ENCODE results near the gene MAD2L2.

Gene MAD2L2

DNA sequence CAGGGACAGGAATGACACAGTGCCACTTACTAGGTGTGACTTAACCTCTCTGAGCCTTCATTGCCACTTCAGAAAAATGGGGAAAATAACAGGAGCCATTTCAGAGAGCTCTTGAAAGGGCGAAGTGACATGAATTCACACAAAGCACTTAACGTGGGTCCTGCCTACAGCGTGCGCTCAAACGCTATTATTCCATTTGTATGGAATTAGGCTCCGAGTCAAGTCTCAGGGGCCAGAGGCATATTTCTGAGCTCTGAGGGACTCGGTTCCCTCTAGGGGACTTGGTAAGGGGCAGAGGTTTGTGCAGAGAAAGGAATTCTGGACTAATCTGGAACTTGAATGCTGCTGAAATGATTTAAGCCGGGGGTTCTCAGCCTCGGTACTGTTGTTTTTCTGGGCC, 24.6 kb upstream of the MAD2L2 start:
- H3K79me1 ChIP-seq (ENCODE audit: low read depth, low read length): peaks cover 6% of the 10 kb centered on the region
- H3K9me3 ChIP-seq (replicated peaks in 1 of 2; ENCODE audit: control insufficient read depth in 2 of 2, insufficient read depth in 1 of 2, low read depth in 1 of 2, low read length in 2 of 2): peaks cover 0 to 6% of the 10 kb centered on the region in 2 donors
- peak overlapping the region; percentile 66 for H2BK15ac ChIP-seq (ENCODE audit: low read length)
- peak overlapping the region; percentile 16 for H2BK5ac ChIP-seq (ENCODE audit: low read length)
- no peak overlapping the region for H2AFZ ChIP-seq (ENCODE audit: low read length)
- H2AK5ac ChIP-seq (ENCODE audit: low read depth, low read length): peak overlapping the region; percentile 98
- no CpG with 5 or more reads among the region's 9 CpGs for WGBS, 2 donors (ENCODE audit: extremely low coverage in 2 of 2, insufficient read length in 2 of 2, insufficient replicate concordance in 1 of 2)
- peaks cover 10 to 50% of the 10 kb centered on the region in 2 donors for H3K36me3 ChIP-seq (replicated peaks in 1 of 2; ENCODE audit: control insufficient read depth in 2 of 2, insufficient read depth in 2 of 2, low read length in 2 of 2)
- H3K4me3 ChIP-seq (ENCODE audit: low read length in 2 of 2): no peak overlapping the region
- peak overlapping the region; percentile 76 for H3K23ac ChIP-seq (ENCODE audit: low read depth, low read length, poor library complexity)
- peaks cover 0 to 3% (median 0%) of the 10 kb centered on the region in 3 experiments for H3K27me3 ChIP-seq (ENCODE audit: control insufficient read depth in 3 of 3, insufficient read depth in 3 of 3, low read depth in 1 of 3, low read length in 3 of 3)
- no peak overlapping the region for H3K4me2 ChIP-seq (ENCODE audit: insufficient read depth, low read length, poor library complexity, severe bottlenecking)
- H4K91ac ChIP-seq (ENCODE audit: low read depth, low read length, poor library complexity): no peak overlapping the region
- H3K18ac ChIP-seq (ENCODE audit: low read length): peak overlapping the region; percentile 70
- no peak overlapping the region for H2BK120ac ChIP-seq (ENCODE audit: low read depth, low read length)
- no peak overlapping the region for H2BK12ac ChIP-seq (ENCODE audit: low read length)
- no peak overlapping the region for H4K8ac ChIP-seq (ENCODE audit: low read depth, low read length)
- H3K27ac ChIP-seq (replicated peaks; ENCODE audit: low read length): no peak overlapping the region
- H3K4ac ChIP-seq (ENCODE audit: low read length): no peak overlapping the region
- no peak overlapping the region for H3K14ac ChIP-seq (ENCODE audit: low read length)
- no peak overlapping the region for H3K9ac ChIP-seq (ENCODE audit: low read depth, low read length, poor library complexity)
- H3K4me1 ChIP-seq (ENCODE audit: control insufficient read depth in 2 of 2, insufficient read depth in 1 of 2, low read depth in 1 of 2, low read length in 2 of 2): peaks cover 42 to 48% of the 10 kb centered on the region in 2 donors
- DNase-seq (ENCODE audit: low spot score): no peak

DNA sequence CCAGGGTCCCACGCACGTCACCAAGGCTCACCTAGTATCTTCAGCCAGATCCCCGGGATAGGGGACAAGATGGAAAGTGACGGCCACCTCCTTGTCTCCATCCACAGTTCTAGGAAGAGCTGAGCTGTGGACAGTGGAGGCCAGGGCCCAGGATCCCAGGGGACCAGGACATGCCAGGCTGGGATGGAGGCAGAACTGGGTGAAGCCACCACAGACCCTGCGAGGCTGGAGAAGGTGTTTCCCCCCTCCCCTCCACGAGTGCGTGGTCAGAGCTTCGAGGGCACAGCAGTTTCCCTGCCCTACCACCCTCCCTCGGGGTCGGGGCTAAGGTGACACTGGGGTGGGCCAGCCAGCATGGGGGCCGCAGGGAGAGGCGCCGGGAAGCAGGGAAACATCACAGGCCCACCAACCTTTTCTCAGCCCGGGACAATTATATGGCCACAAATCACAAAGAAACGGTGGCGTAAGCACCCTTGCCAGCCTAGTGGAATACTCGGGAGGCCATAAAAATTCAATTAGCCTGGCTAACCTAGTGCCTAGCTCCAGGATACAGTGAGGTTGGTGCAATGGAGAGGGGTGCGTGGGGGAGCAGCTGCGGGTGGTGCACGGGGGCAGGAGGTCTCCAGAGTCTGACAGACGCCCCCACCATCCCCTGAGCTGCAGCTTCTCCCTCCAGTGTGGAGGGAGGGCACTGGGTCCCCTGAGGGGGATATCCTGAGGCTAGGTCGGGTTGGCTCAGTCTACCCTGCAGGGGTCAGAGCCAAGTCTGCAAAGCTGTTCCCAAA, 23.9 kb upstream of the MAD2L2 start:
- Histone ChIP-seq H3K9me3 (replicated peaks in 1 of 2; ENCODE audit: control insufficient read depth in 2 of 2, insufficient read depth in 1 of 2, low read depth in 1 of 2, low read length in 2 of 2) (peaks cover 0 to 6% of the 10 kb centered on the region in 2 donors), H2AK5ac (ENCODE audit: low read depth, low read length) (peak overlapping the region; percentile 98), H3K14ac (ENCODE audit: low read length) (peak overlapping the region; percentile 39), H3K4ac (ENCODE audit: low read length) (peak overlapping the region; percentile 96), H3K18ac (ENCODE audit: low read length) (peak overlapping the region; percentile 78), H3K9ac (ENCODE audit: low read depth, low read length, poor library complexity) (peak overlapping the region; percentile 37), H3K27ac (replicated peaks; ENCODE audit: low read length) (peak overlapping the region; percentile 8), H2AFZ (ENCODE audit: low read length) (no peak overlapping the region), H2BK5ac (ENCODE audit: low read length) (peak overlapping the region; percentile 16), H3K4me2 (ENCODE audit: insufficient read depth, low read length, poor library complexity, severe bottlenecking) (peak overlapping the region; percentile 15), H3K36me3 (replicated peaks in 1 of 2; ENCODE audit: control insufficient read depth in 2 of 2, insufficient read depth in 2 of 2, low read length in 2 of 2) (peaks cover 10 to 44% of the 10 kb centered on the region in 2 donors), H3K4me3 (ENCODE audit: low read length in 2 of 2) (no peak overlapping the region), H4K91ac (ENCODE audit: low read depth, low read length, poor library complexity) (peak overlapping the region; percentile 61), H4K8ac (ENCODE audit: low read depth, low read length) (no peak overlapping the region), H3K79me1 (ENCODE audit: low read depth, low read length) (peaks cover 6% of the 10 kb centered on the region), H2BK15ac (ENCODE audit: low read length) (peak overlapping the region; percentile 66), H2BK12ac (ENCODE audit: low read length) (peak overlapping the region; percentile 98), H2BK120ac (ENCODE audit: low read depth, low read length) (peak overlapping the region; percentile 49), H3K4me1 (ENCODE audit: control insufficient read depth in 2 of 2, insufficient read depth in 1 of 2, low read depth in 1 of 2, low read length in 2 of 2) (peaks cover 44 to 50% of the 10 kb centered on the region in 2 donors), H3K27me3 (ENCODE audit: control insufficient read depth in 3 of 3, insufficient read depth in 3 of 3, low read depth in 1 of 3, low read length in 3 of 3) (peaks cover 0 to 3% (median 0%) of the 10 kb centered on the region in 3 experiments), H3K23ac (ENCODE audit: low read depth, low read length, poor library complexity) (peak overlapping the region; percentile 76)
- no CpG with 5 or more reads among the region's 22 CpGs for WGBS, 2 donors (ENCODE audit: extremely low coverage in 2 of 2, insufficient read length in 2 of 2, insufficient replicate concordance in 1 of 2)
- DNase-seq (ENCODE audit: low spot score): no peak

DNA sequence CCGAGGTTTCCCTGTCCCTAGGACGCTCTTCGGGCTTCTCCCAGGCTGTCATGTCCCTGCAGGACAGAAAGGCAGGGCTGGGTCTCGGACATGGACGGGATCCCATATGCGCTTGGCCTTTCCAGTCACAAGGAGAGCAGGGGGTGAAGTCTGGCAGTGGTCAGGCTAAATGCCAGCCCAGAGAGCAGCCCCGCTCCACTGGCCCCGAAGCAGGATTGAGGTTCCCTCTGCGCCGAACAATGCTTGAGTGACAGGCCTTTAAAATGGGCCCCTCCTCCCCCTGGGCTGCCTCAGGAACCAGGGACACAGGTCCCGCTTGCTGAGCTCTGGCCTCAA, 23.2 kb upstream of the MAD2L2 start:
- H4K8ac ChIP-seq (ENCODE audit: low read depth, low read length): no peak overlapping the region
- H3K27ac ChIP-seq (replicated peaks; ENCODE audit: low read length): no peak overlapping the region
- peaks cover 8 to 36% of the 10 kb centered on the region in 2 donors for H3K36me3 ChIP-seq (replicated peaks in 1 of 2; ENCODE audit: control insufficient read depth in 2 of 2, insufficient read depth in 2 of 2, low read length in 2 of 2)
- peak overlapping the region; percentile 30 for H3K4me2 ChIP-seq (ENCODE audit: insufficient read depth, low read length, poor library complexity, severe bottlenecking)
- H3K9ac ChIP-seq (ENCODE audit: low read depth, low read length, poor library complexity): no peak overlapping the region
- no peak overlapping the region for H2BK15ac ChIP-seq (ENCODE audit: low read length)
- peaks cover 44 to 50% of the 10 kb centered on the region in 2 donors for H3K4me1 ChIP-seq (ENCODE audit: control insufficient read depth in 2 of 2, insufficient read depth in 1 of 2, low read depth in 1 of 2, low read length in 2 of 2)
- no peak overlapping the region for H3K23ac ChIP-seq (ENCODE audit: low read depth, low read length, poor library complexity)
- H3K14ac ChIP-seq (ENCODE audit: low read length): no peak overlapping the region
- H2BK5ac ChIP-seq (ENCODE audit: low read length): peak overlapping the region; percentile 16
- no peak overlapping the region for H2AFZ ChIP-seq (ENCODE audit: low read length)
- WGBS, 2 donors (ENCODE audit: extremely low coverage in 2 of 2, insufficient read length in 2 of 2, insufficient replicate concordance in 1 of 2): no CpG with 5 or more reads among the region's 11 CpGs
- peak; percentile 59 for DNase-seq (ENCODE audit: low spot score)
- no peak overlapping the region for H4K91ac ChIP-seq (ENCODE audit: low read depth, low read length, poor library complexity)
- peak overlapping the region; percentile 13 for H2AK5ac ChIP-seq (ENCODE audit: low read depth, low read length)
- H2BK120ac ChIP-seq (ENCODE audit: low read depth, low read length): no peak overlapping the region
- peaks cover 6% of the 10 kb centered on the region for H3K79me1 ChIP-seq (ENCODE audit: low read depth, low read length)
- H3K27me3 ChIP-seq (ENCODE audit: control insufficient read depth in 3 of 3, insufficient read depth in 3 of 3, low read depth in 1 of 3, low read length in 3 of 3): peaks cover 0 to 3% (median 0%) of the 10 kb centered on the region in 3 experiments
- H2BK12ac ChIP-seq (ENCODE audit: low read length): no peak overlapping the region
- no peak overlapping the region for H3K4ac ChIP-seq (ENCODE audit: low read length)
- peaks cover 0 to 6% of the 10 kb centered on the region in 2 donors for H3K9me3 ChIP-seq (replicated peaks in 1 of 2; ENCODE audit: control insufficient read depth in 2 of 2, insufficient read depth in 1 of 2, low read depth in 1 of 2, low read length in 2 of 2)
- peak overlapping the region; percentile 91 for H3K18ac ChIP-seq (ENCODE audit: low read length)
- no peak overlapping the region for H3K4me3 ChIP-seq (ENCODE audit: low read length in 2 of 2)

DNA sequence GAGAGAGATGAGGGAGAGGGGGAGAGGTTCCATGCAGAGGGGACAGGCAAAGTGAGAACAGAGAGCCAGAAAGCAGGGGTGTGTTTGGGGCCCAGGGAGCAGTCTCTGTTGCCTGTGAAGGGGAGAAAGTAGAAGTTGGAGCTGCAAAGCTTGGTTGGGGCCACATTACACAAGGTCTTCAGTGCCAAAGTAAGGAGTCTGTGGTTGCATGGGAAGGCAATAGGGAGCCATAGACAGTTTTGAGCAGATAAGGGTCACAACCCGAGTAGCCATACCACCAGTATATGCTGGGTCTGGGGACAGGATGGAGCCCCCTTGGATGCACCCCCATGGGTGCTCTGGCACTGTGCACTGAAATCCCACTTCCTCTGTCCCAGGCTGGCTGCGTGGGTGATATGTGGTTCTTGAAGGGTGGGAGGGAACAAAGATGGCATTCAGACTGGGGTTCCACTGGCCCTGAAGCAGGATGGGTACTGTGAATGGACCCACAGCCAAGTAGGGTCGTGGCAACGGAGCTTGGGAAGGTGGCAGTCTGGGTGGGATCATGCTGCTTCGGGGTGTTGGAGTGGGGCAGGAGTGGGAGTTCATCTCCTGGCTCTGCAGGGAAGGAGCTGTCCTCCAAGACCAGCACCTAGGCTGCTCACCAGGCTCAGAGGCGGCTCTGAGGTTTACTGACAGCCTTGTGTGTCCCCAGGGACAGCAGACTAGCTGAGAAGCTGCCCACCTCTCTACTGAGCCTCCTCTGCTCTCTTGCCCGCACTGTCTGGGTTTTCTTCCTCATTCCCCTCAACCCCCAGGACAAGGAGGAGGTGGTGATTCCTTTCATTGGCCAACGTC, 22.6 kb upstream of the MAD2L2 start:
- Histone ChIP-seq H3K14ac (ENCODE audit: low read length) (no peak overlapping the region), H2BK15ac (ENCODE audit: low read length) (peak overlapping the region; percentile 80), H3K4me2 (ENCODE audit: insufficient read depth, low read length, poor library complexity, severe bottlenecking) (peak overlapping the region; percentile 30), H3K18ac (ENCODE audit: low read length) (peak overlapping the region; percentile 91), H4K91ac (ENCODE audit: low read depth, low read length, poor library complexity) (no peak overlapping the region), H3K27me3 (ENCODE audit: control insufficient read depth in 3 of 3, insufficient read depth in 3 of 3, low read depth in 1 of 3, low read length in 3 of 3) (peaks cover 0 to 3% (median 0%) of the 10 kb centered on the region in 3 experiments), H3K9ac (ENCODE audit: low read depth, low read length, poor library complexity) (peak overlapping the region; percentile 26), H3K36me3 (replicated peaks in 1 of 2; ENCODE audit: control insufficient read depth in 2 of 2, insufficient read depth in 2 of 2, low read length in 2 of 2) (peaks cover 6 to 31% of the 10 kb centered on the region in 2 donors), H3K27ac (replicated peaks; ENCODE audit: low read length) (no peak overlapping the region), H3K4ac (ENCODE audit: low read length) (peak overlapping the region; percentile 19), H2AK5ac (ENCODE audit: low read depth, low read length) (peak overlapping the region; percentile 13), H3K4me3 (ENCODE audit: low read length in 2 of 2) (peak overlapping the region; percentile 2 to 13), H3K4me1 (ENCODE audit: control insufficient read depth in 2 of 2, insufficient read depth in 1 of 2, low read depth in 1 of 2, low read length in 2 of 2) (peaks cover 44 to 50% of the 10 kb centered on the region in 2 donors), H3K23ac (ENCODE audit: low read depth, low read length, poor library complexity) (peak overlapping the region; percentile 31), H4K8ac (ENCODE audit: low read depth, low read length) (no peak overlapping the region), H2BK120ac (ENCODE audit: low read depth, low read length) (no peak overlapping the region), H3K9me3 (replicated peaks in 1 of 2; ENCODE audit: control insufficient read depth in 2 of 2, insufficient read depth in 1 of 2, low read depth in 1 of 2, low read length in 2 of 2) (peaks cover 0 to 6% of the 10 kb centered on the region in 2 donors), H3K79me1 (ENCODE audit: low read depth, low read length) (peaks cover 6% of the 10 kb centered on the region), H2AFZ (ENCODE audit: low read length) (no peak overlapping the region), H2BK5ac (ENCODE audit: low read length) (no peak overlapping the region), H2BK12ac (ENCODE audit: low read length) (no peak overlapping the region)
- DNase-seq (ENCODE audit: low spot score): no peak
- WGBS, 2 donors (ENCODE audit: extremely low coverage in 2 of 2, insufficient read length in 2 of 2, insufficient replicate concordance in 1 of 2): no CpG with 5 or more reads among the region's 8 CpGs

All from neuronal stem cell (in vitro differentiated cells).